OCI-LY1 (cell line): ENCODE data around the gene PACSIN2.

Experiments used
- CTCF ChIP-seq: fragments of 200-600 bp; sonication (generic), shearing (Covaris generic); IDR thresholded peaks from 2 replicates; pipeline ENCODE4 v1.5.1; 2017; ENCODE audit warnings: mild to moderate bottlenecking, antibody characterized with exemption, low read length, moderate library complexity, mixed read lengths
- EZH2 ChIP-seq: fragments of 200-600 bp; sonication (generic), shearing (Covaris generic); IDR thresholded peaks from 2 replicates; pipeline ENCODE4 v1.8.0; 2017; ENCODE audit warnings: borderline replicate concordance, mixed run types, mild to moderate bottlenecking, antibody characterized with exemption, low read length, moderate library complexity, mixed read lengths

- TF ChIP-seq CTCF (no peak), EZH2 (no peak)
Observed at GRCh38 chr22:43000441-43001175, 14.3 kb downstream of the PACSIN2 start.
